Skeletal muscle satellite cell (primary cell): ENCODE measurements around the gene UBE2C.
A peak's percentile ranks its signal among the peaks of the same experiment; 100 is the strongest.

Experiments used
- H3K27me3 ChIP-seq: 2 replicates; pipeline ENCODE4 v1.7.0; 2013; ENCODE audit warnings: low read length; ENCODE audit not compliant: control insufficient read depth, insufficient read depth
- H3K36me3 ChIP-seq: 2 replicates; pipeline ENCODE4 v1.7.0; 2013; ENCODE audit warnings: mild to moderate bottlenecking, control low read depth, low read length; ENCODE audit not compliant: insufficient read depth
- H3K4me1 ChIP-seq: 2 replicates; pipeline ENCODE4 v1.7.0; 2013; ENCODE audit warnings: low read length; ENCODE audit not compliant: control insufficient read depth, insufficient read depth
- H3K4me2 ChIP-seq: 2 replicates; pipeline ENCODE4 v1.7.0; 2013; ENCODE audit warnings: mild to moderate bottlenecking, low read length
- H3K4me3 ChIP-seq: 2 replicates; pipeline ENCODE4 v1.7.0; 2013; ENCODE audit warnings: low read length
- H3K9ac ChIP-seq: 2 replicates; pipeline ENCODE4 v1.7.0; 2013; ENCODE audit warnings: mild to moderate bottlenecking, low read depth, low read length, moderate library complexity
- H3K9me3 ChIP-seq: replicated peaks from 2 replicates; pipeline ENCODE4 v1.7.0; 2013; ENCODE audit warnings: mild to moderate bottlenecking, control low read depth, low read length

UBE2C gene

DNA sequence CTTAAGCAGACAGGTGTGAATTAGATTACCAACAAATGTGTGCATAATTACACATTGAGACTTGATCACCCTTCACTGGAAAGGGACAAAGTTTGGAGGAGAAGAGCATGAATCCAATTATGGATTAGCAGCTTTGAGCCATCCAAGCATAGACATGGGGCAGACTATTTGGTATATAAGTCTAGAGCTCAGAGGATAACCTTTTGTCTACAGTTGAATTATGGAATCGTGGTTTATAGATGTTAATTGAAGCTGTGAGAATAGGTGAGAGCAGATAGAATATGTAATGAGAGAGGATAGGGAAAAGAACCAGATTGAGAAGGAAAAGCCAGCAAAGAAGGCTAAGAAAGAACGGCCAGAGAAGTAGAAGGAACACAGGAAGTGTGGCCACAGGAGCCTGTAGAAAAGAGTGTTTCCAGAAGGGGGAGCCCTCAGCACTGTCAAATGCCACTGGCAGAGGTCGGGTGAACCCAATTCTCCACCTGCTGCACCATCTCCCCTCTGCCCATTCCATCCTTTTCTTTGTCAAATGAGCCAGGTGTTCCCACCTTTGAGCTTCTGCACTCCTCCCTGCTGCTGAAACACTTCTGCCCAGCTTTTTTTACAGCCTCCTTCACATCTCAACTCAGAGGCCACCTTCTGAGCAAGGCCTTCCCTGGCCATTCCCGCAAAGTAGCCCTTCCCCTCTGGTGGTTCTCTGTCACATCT lies 13.4 kb upstream of the UBE2C start:
- Histone ChIP-seq H3K4me1 (no peaks in the 10 kb centered on the region), H3K4me2 (no peak overlapping the region), H3K4me3 (no peak overlapping the region), H3K27me3 (no peaks in the 10 kb centered on the region), H3K36me3 (peaks cover 54% of the 10 kb centered on the region), H3K9ac (no peak overlapping the region), H3K9me3 (no peaks in the 10 kb centered on the region)

DNA sequence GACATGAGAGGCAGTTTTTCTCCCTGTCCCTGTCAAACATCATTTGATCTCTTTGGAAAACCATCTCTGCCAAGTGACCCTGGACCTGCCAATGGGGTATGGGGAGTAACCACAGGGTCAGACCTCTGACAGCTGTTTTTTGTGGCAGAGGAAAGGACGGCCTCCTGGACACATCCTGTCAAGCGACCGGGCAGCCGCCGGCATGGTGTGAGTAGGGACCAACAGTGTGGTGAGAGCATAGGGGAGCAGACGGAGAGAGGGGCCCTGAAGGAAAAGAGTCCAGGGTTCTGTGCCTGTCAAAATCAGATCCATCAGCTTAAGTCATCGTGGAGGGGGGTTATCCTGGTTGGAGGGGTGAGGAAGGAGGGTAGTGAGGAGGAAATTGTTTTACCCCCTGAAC lies 10.6 kb upstream of the UBE2C start:
- Histone ChIP-seq H3K4me2 (no peak overlapping the region), H3K27me3 (no peaks in the 10 kb centered on the region), H3K9ac (no peak overlapping the region), H3K36me3 (peaks cover 54% of the 10 kb centered on the region), H3K9me3 (no peaks in the 10 kb centered on the region), H3K4me1 (no peaks in the 10 kb centered on the region), H3K4me3 (no peak overlapping the region)

GRCh38 chr20:45810191-45810970 lies 2.1 kb upstream of the UBE2C start:
- Histone ChIP-seq H3K4me2 (no peak overlapping the region), H3K9me3 (no peaks in the 10 kb centered on the region), H3K36me3 (peaks cover 40% of the 10 kb centered on the region), H3K4me1 (peaks cover 14% of the 10 kb centered on the region), H3K4me3 (no peak overlapping the region), H3K9ac (no peak overlapping the region), H3K27me3 (no peaks in the 10 kb centered on the region)

- H3K4me3 ChIP-seq = peak overlapping the region; percentile 78
- peaks cover 24% of the 10 kb centered on the region for H3K4me1 ChIP-seq
- H3K9ac ChIP-seq = peak overlapping the region; percentile 83
- H3K27me3 ChIP-seq = no peaks in the 10 kb centered on the region
- H3K9me3 ChIP-seq = no peaks in the 10 kb centered on the region
- H3K36me3 ChIP-seq = peaks cover 31% of the 10 kb centered on the region
- H3K4me2 ChIP-seq = peak overlapping the region; percentile 84
Measured at GRCh38 chr20:45813006-45813340, 529 bp downstream of the UBE2C start.

DNA sequence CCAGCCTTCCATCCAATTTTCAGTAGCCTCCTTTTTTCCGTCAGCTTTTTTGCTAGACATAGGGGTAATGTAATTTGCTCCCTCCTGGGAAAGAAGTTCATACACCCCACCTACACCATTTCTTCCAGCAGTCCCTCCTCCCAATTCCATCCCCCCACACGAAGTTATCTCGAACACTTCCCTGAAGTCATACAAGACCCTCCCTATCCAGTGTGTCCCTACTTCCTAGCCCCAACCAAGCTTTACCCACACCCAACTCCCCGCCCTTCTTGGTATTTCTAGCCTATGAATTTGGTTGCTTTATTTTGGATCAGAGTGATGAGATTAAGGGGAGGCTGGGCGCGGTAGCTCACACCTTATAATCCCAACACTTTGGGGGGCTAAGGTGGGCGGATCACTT lies 1.0 kb downstream of the UBE2C start:
- H3K4me1 ChIP-seq = peaks cover 28% of the 10 kb centered on the region
- H3K36me3 ChIP-seq = peaks cover 31% of the 10 kb centered on the region
- peak overlapping the region; percentile 78 for H3K4me3 ChIP-seq
- peak overlapping the region; percentile 84 for H3K4me2 ChIP-seq
- peak overlapping the region; percentile 83 for H3K9ac ChIP-seq
- no peaks in the 10 kb centered on the region for H3K9me3 ChIP-seq
- no peaks in the 10 kb centered on the region for H3K27me3 ChIP-seq

GRCh38 chr20:45814314-45814713 lies 1.9 kb downstream of the UBE2C start:
- Histone ChIP-seq H3K9me3 (no peaks in the 10 kb centered on the region), H3K4me2 (peak overlapping the region; percentile 61), H3K27me3 (no peaks in the 10 kb centered on the region), H3K4me1 (peaks cover 28% of the 10 kb centered on the region), H3K9ac (no peak overlapping the region), H3K36me3 (peaks cover 25% of the 10 kb centered on the region), H3K4me3 (peak overlapping the region; percentile 26)

- Histone ChIP-seq H3K27me3 (no peaks in the 10 kb centered on the region), H3K4me2 (no peak overlapping the region), H3K9ac (no peak overlapping the region), H3K4me3 (no peak overlapping the region), H3K4me1 (peaks cover 26% of the 10 kb centered on the region), H3K36me3 (peaks cover 3% of the 10 kb centered on the region), H3K9me3 (no peaks in the 10 kb centered on the region)
Measured at GRCh38 chr20:45816951-45817350, 4.5 kb downstream of the UBE2C start.

- Histone ChIP-seq H3K4me2 (no peak overlapping the region), H3K4me1 (peaks cover 25% of the 10 kb centered on the region), H3K36me3 (peaks cover 3% of the 10 kb centered on the region), H3K9ac (no peak overlapping the region), H3K27me3 (no peaks in the 10 kb centered on the region), H3K4me3 (no peak overlapping the region), H3K9me3 (no peaks in the 10 kb centered on the region)
Measured at GRCh38 chr20:45817376-45818194, 5.1 kb downstream of the UBE2C start.

DNA sequence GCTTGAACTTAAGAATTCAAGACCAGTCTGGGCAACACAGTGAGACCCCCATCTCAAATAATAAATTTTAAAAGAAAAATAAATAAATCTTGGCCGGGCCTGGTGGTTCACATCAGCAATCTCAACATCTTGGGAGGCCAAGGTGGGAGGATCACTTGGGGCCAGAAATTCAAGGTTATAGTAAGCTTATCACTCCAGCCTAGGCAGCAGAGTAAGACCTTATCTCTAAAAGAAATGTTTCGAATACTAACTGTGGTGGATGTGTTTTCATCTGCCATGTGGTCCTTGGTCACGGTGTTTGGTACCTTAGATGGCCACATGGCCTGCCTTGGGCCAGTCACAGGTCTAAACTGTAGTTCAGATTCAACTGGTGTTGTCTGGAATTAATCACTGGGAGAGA lies 5.8 kb downstream of the UBE2C start:
- no peaks in the 10 kb centered on the region for H3K27me3 ChIP-seq
- no peaks in the 10 kb centered on the region for H3K9me3 ChIP-seq
- H3K9ac ChIP-seq = no peak overlapping the region
- peaks cover 30% of the 10 kb centered on the region for H3K4me1 ChIP-seq
- peaks cover 3% of the 10 kb centered on the region for H3K36me3 ChIP-seq
- no peak overlapping the region for H3K4me3 ChIP-seq
- no peak overlapping the region for H3K4me2 ChIP-seq

- Histone ChIP-seq H3K4me3 (no peak overlapping the region), H3K36me3 (peaks cover under 1% of the 10 kb centered on the region), H3K4me2 (no peak overlapping the region), H3K4me1 (peaks cover 31% of the 10 kb centered on the region), H3K27me3 (no peaks in the 10 kb centered on the region), H3K9ac (no peak overlapping the region), H3K9me3 (no peaks in the 10 kb centered on the region)
Measured at GRCh38 chr20:45819466-45819865, 7.0 kb downstream of the UBE2C start.

DNA sequence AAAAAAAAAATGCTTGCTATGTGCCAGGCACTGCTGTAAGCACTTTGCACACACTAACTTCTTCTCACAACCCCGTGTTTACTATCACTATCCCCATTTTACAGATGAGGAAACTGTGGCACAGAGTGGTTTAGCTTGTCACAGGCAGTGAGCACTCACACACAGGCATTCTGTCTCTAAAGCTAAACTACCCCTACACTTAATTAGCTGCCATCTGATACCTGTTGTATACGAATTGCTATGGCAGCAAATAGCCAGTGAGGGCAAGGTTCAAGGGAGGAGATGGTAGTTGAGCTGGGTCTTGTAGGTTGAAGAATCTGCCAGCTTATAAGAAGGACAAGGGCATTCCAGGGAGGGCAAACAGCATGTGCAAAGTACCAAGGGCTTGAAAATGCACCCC lies 9.5 kb downstream of the UBE2C start:
- no peaks in the 10 kb centered on the region for H3K9me3 ChIP-seq
- H3K9ac ChIP-seq = no peak overlapping the region
- H3K27me3 ChIP-seq = no peaks in the 10 kb centered on the region
- H3K36me3 ChIP-seq = no peaks in the 10 kb centered on the region
- peaks cover 42% of the 10 kb centered on the region for H3K4me1 ChIP-seq
- H3K4me3 ChIP-seq = no peak overlapping the region
- H3K4me2 ChIP-seq = no peak overlapping the region
